H9 (cell line): ENCODE results near the gene FERMT1. TPM values are rescaled to one million over a fixed set of nuclear protein-coding genes. Genes with fewer than 3 reads are reported as not detected.

Experiments
- DNase-seq: peaks from one replicate; pipeline ENCODE4 v3.0.0-alpha.2; 2017
- H2AFZ ChIP-seq: one replicate; pipeline ENCODE4 v1.6.1; 2013; ENCODE audit warnings: mild to moderate bottlenecking, low read length, control low read depth, moderate library complexity
- H2AK5ac ChIP-seq: 2 replicates; pipeline ENCODE4 v1.6.1; 2013; ENCODE audit warnings: low read length, control low read depth, mixed read lengths; ENCODE audit not compliant: insufficient read length
- H2BK120ac ChIP-seq: one replicate; pipeline ENCODE4 v1.6.1; 2013; ENCODE audit warnings: low read depth, mild to moderate bottlenecking, low read length, control low read depth, inconsistent platforms; ENCODE audit not compliant: poor library complexity, severe bottlenecking
- H2BK12ac ChIP-seq: 2 replicates; pipeline ENCODE4 v1.6.1; 2013; ENCODE audit warnings: low read length, control low read depth, mixed read lengths, low read depth; ENCODE audit not compliant: insufficient read length
- H2BK15ac ChIP-seq: 2 replicates; pipeline ENCODE4 v1.6.1; 2013; ENCODE audit warnings: low read depth, low read length, control low read depth
- H2BK20ac ChIP-seq: one replicate; pipeline ENCODE4 v1.6.1; 2013; ENCODE audit warnings: low read depth, mild to moderate bottlenecking, low read length, control low read depth, inconsistent platforms; ENCODE audit not compliant: poor library complexity, severe bottlenecking
- H2BK5ac ChIP-seq: 2 replicates; pipeline ENCODE4 v1.6.1; 2013; ENCODE audit warnings: low read length, control low read depth, mixed read lengths; ENCODE audit not compliant: insufficient read length
- H3K14ac ChIP-seq: 2 replicates; pipeline ENCODE4 v1.6.1; 2013; ENCODE audit warnings: low read length, control low read depth; ENCODE audit not compliant: insufficient read depth
- H3K18ac ChIP-seq: 2 replicates; pipeline ENCODE4 v1.6.1; 2013; ENCODE audit warnings: low read depth, mild to moderate bottlenecking, mixed read lengths, low read length, control low read depth; ENCODE audit not compliant: insufficient read length
- H3K23ac ChIP-seq: 2 replicates; pipeline ENCODE4 v1.6.1; 2013; ENCODE audit warnings: low read length, control low read depth, mixed read lengths, low read depth; ENCODE audit not compliant: insufficient read length
- H3K23me2 ChIP-seq: 2 replicates; pipeline ENCODE4 v1.6.1; 2013; ENCODE audit warnings: low read depth, mild to moderate bottlenecking, mixed read lengths, low read length, control low read depth; ENCODE audit not compliant: insufficient read length, poor library complexity, severe bottlenecking
- H3K27ac ChIP-seq: 2 replicates; pipeline ENCODE4 v1.5.1; 2013; ENCODE audit warnings: low read length, control low read depth, mixed read lengths, low read depth; ENCODE audit not compliant: insufficient read length
- H3K27me3 ChIP-seq: 2 replicates; pipeline ENCODE4 v1.6.1; 2013; ENCODE audit warnings: low read length, control low read depth, inconsistent platforms; ENCODE audit not compliant: insufficient read depth
- H3K4ac ChIP-seq: 2 replicates; pipeline ENCODE4 v1.6.1; 2013; ENCODE audit warnings: low read depth, mild to moderate bottlenecking, control low read depth, inconsistent platforms, low read length, moderate library complexity
- H3K4me1 ChIP-seq: 2 replicates; pipeline ENCODE4 v1.6.1; 2013; ENCODE audit warnings: low read length, control low read depth, inconsistent platforms; ENCODE audit not compliant: insufficient read depth
- H3K4me2 ChIP-seq: 2 replicates; pipeline ENCODE4 v1.6.1; 2013; ENCODE audit warnings: low read length, control low read depth, mixed read lengths; ENCODE audit not compliant: insufficient read length, insufficient read depth
- H3K56ac ChIP-seq: 2 replicates; pipeline ENCODE4 v1.6.1; 2013; ENCODE audit warnings: low read depth, mild to moderate bottlenecking, mixed read lengths, low read length, control low read depth; ENCODE audit not compliant: insufficient read length
- H3K79me1 ChIP-seq: 2 replicates; pipeline ENCODE4 v1.6.1; 2013; ENCODE audit warnings: low read depth, mild to moderate bottlenecking, moderate library complexity, low read length, control low read depth, inconsistent platforms; ENCODE audit not compliant: insufficient read depth, poor library complexity, severe bottlenecking
- H3K79me2 ChIP-seq: 2 replicates; pipeline ENCODE4 v1.6.1; 2013; ENCODE audit warnings: low read length, control low read depth, inconsistent platforms; ENCODE audit not compliant: insufficient read depth
- H3K9ac ChIP-seq: 2 replicates; pipeline ENCODE4 v1.6.1; 2013; ENCODE audit warnings: low read length, control low read depth, mixed read lengths; ENCODE audit not compliant: insufficient read length; ENCODE audit errors: extremely low read depth
- H3K9me3 ChIP-seq: one replicate; pipeline ENCODE4 v1.6.1; 2013; ENCODE audit warnings: low read depth, low read length, inconsistent platforms; ENCODE audit not compliant: control insufficient read depth
- H3T11ph ChIP-seq: one replicate; pipeline ENCODE4 v1.6.1; 2013; ENCODE audit warnings: mild to moderate bottlenecking, low read length, control low read depth, inconsistent platforms
- H4K20me1 ChIP-seq: one replicate; pipeline ENCODE4 v1.6.1; 2013; ENCODE audit not compliant: control insufficient read depth, insufficient read length, insufficient read depth
- H4K5ac ChIP-seq: 2 replicates; pipeline ENCODE4 v1.6.1; 2013; ENCODE audit warnings: low read depth, mild to moderate bottlenecking, mixed read lengths, low read length, control low read depth; ENCODE audit not compliant: insufficient read length
- H4K8ac ChIP-seq: replicated peaks from 2 replicates; pipeline ENCODE4 v1.6.1; 2013; ENCODE audit warnings: low read length, control low read depth, mixed read lengths, low read depth; ENCODE audit not compliant: insufficient read length
- H4K91ac ChIP-seq: 2 replicates; pipeline ENCODE4 v1.6.1; 2013; ENCODE audit warnings: low read depth, mild to moderate bottlenecking, moderate library complexity, mixed read lengths, low read length, control low read depth; ENCODE audit not compliant: insufficient read length
- H3K27ac Mint-ChIP-seq, 3 experiments: 2 replicates in 2 of 3; 3 replicates in 1 of 3; pipeline ENCODE4 v1.8.0; 2020 to 2021; ENCODE audit warnings: mixed read lengths in 3 of 3, mild to moderate bottlenecking in 1 of 3, moderate library complexity in 1 of 3
- H3K27me3 Mint-ChIP-seq: 2 replicates; pipeline ENCODE4 v1.8.0; 2021; ENCODE audit warnings: low read depth, mild to moderate bottlenecking, moderate library complexity, mixed read lengths
- H3K36me3 Mint-ChIP-seq, 3 experiments: 2 replicates in 2 of 3; 3 replicates in 1 of 3; pipeline ENCODE4 v1.8.0; 2020 to 2021; ENCODE audit warnings: low read depth in 3 of 3, mixed read lengths in 3 of 3; ENCODE audit not compliant: insufficient read depth in 1 of 3
- H3K4me1 Mint-ChIP-seq, 2 experiments: 2 replicates each; pipeline ENCODE4 v1.8.0; 2020; ENCODE audit warnings: mixed read lengths in 2 of 2
- H3K4me3 Mint-ChIP-seq, 2 experiments: 2 replicates in 1 of 2; 3 replicates in 1 of 2; pipeline ENCODE4 v1.8.0; 2020 to 2021; ENCODE audit warnings: mild to moderate bottlenecking in 2 of 2, mixed read lengths in 2 of 2, moderate library complexity in 1 of 2
- H3K9me3 Mint-ChIP-seq, 2 experiments: 2 replicates in 1 of 2; 3 replicates in 1 of 2; pipeline ENCODE4 v1.8.0; 2020; ENCODE audit warnings: mild to moderate bottlenecking in 2 of 2, mixed read lengths in 2 of 2, moderate library complexity in 1 of 2
- CTCF ChIP-seq: fragments of 200-600 bp; sonication (generic); conservative IDR thresholded peaks from 3 replicates; pipeline ENCODE4 v1.8.0; 2021; ENCODE audit warnings: antibody characterized with exemption, mild to moderate bottlenecking
- WGBS: extraction: QIAGEN DNeasy Blood & Tissue Kit; methylation state at CpG from one replicate; pipeline ENCODE4 v1.1.7; 2013; ENCODE audit warnings: missing lambda C conversion rate, low lambda C conversion rate, mixed read lengths; ENCODE audit not compliant: insufficient read length; ENCODE audit errors: extremely low coverage; 5-methylcytosine and 5-hydroxymethylcytosine counted together
- total RNA-seq: library from RNA; stranded (reverse); gene quantifications from 2 replicates; pipeline ENCODE4 v1.2.1, GENCODE V29; 2021

Gene FERMT1
- total RNA-seq, 1 experiment from 2014 or later: 9.6 TPM

- no peak overlapping the region for H2BK20ac ChIP-seq
- H4K8ac ChIP-seq: no peak overlapping the region
- H4K91ac ChIP-seq: no peak overlapping the region
- H3K4ac ChIP-seq: no peak overlapping the region
- Mint-ChIP-seq H3K36me3 (no peaks in the 10 kb centered on the region; a peak in 1 of 7 replicates), H3K9me3 (no peaks in the 10 kb centered on the region), H3K4me1 (peaks cover 17 to 24% of the 10 kb centered on the region in 2 experiments), H3K27me3 (peaks cover 43% of the 10 kb centered on the region), H3K27ac (no peak overlapping the region), H3K4me3 (no peak overlapping the region)
- H2BK12ac ChIP-seq: no peak overlapping the region
- H2BK120ac ChIP-seq: no peak overlapping the region
- no peak overlapping the region for H2AFZ ChIP-seq
- H3K23me2 ChIP-seq: peaks cover 4% of the 10 kb centered on the region
- H3K56ac ChIP-seq: no peak overlapping the region
- no CpG with 5 or more reads among the region's 2 CpGs for WGBS
- H3K23ac ChIP-seq: no peak overlapping the region
- H3K4me2 ChIP-seq: no peak overlapping the region
- H2BK5ac ChIP-seq: no peak overlapping the region
- H2AK5ac ChIP-seq: no peak overlapping the region
- H3K79me2 ChIP-seq: no peaks in the 10 kb centered on the region
- H2BK15ac ChIP-seq: no peak overlapping the region
- H3K27ac ChIP-seq: no peak overlapping the region
- no peaks in the 10 kb centered on the region for H3K9me3 ChIP-seq
- H4K5ac ChIP-seq: no peak overlapping the region
- no peaks in the 10 kb centered on the region for H3K79me1 ChIP-seq
- H3K14ac ChIP-seq: no peak overlapping the region
- peaks cover 11% of the 10 kb centered on the region; the same call in 1 of the 2 replicates for H3K27me3 ChIP-seq
- peaks cover 2% of the 10 kb centered on the region; the same call in 1 of the 2 replicates for H3K4me1 ChIP-seq
- no peak for DNase-seq
- TF ChIP-seq CTCF: no peak
- H3K9ac ChIP-seq: no peak overlapping the region
- no peaks in the 10 kb centered on the region for H4K20me1 ChIP-seq
- H3T11ph ChIP-seq: no peak overlapping the region
- H3K18ac ChIP-seq: no peak overlapping the region
Observed at GRCh38 chr20:6057139-6057538, 65.7 kb downstream of the FERMT1 start.
